Activated B cell treated with CpG ODN at 0.5 μM for 24 hours (primary cell): ENCODE data around the gene ACSL4. TPM values are rescaled to one million over a fixed set of nuclear protein-coding genes. Genes with fewer than 3 reads are reported as not detected.
"Not testable (repeated sequence)": the region's sequence is repeated elsewhere in the genome, so short reads cannot be mapped to it uniquely, and the experiment has no call there.

ENCODE experiments used
- ATAC-seq: fragments of 200-7000 bp; cut with Tn5 transposase; one replicate; pipeline ENCODE4 v1.10.0; 2021; ENCODE audit warnings: low read depth, mild to moderate bottlenecking, moderate library complexity
- CTCF ChIA-PET: fragments of 350-600 bp; sonication (Branson Sonifier 250); formaldehyde crosslinking; loops from one replicate; lab custom pipeline; 2021; ENCODE audit warnings: antibody characterized with exemption; lab: Charles Lee
- POLR2A ChIA-PET: fragments of 350-600 bp; sonication (Branson Sonifier 250); formaldehyde crosslinking; loops from one replicate; lab custom pipeline; 2021; ENCODE audit warnings: antibody characterized with exemption; lab: Charles Lee
- DNase-seq: peaks from one replicate; pipeline ENCODE4 v3.0.0; 2022
- H3K27ac Mint-ChIP-seq: one replicate; pipeline ENCODE4 v1.8.0; 2020; ENCODE audit warnings: mixed read lengths
- H3K27me3 Mint-ChIP-seq: one replicate; pipeline ENCODE4 v1.8.0; 2021; ENCODE audit warnings: mixed read lengths
- H3K36me3 Mint-ChIP-seq: one replicate; pipeline ENCODE4 v1.8.0; 2021; ENCODE audit warnings: low read depth, mixed read lengths
- H3K4me1 Mint-ChIP-seq: one replicate; pipeline ENCODE4 v1.8.0; 2021; ENCODE audit warnings: mixed read lengths
- H3K4me3 Mint-ChIP-seq: one replicate; pipeline ENCODE4 v1.8.0; 2020; ENCODE audit warnings: mild to moderate bottlenecking, mixed read lengths
- H3K9me3 Mint-ChIP-seq: one replicate; pipeline ENCODE4 v1.8.0; 2020; ENCODE audit warnings: mixed read lengths
- CTCF ChIP-seq: fragments of 200-600 bp; IDR thresholded peaks from one replicate; pipeline ENCODE4 v1.8.0; 2022; ENCODE audit warnings: antibody characterized with exemption, mild to moderate bottlenecking
- intact Hi-C: fragments of 100-400 bp; cut with micrococcal nuclease; formaldehyde crosslinking; loops from one replicate; pipeline ENCODE4 v1.15.1; 2024
- total RNA-seq: library from RNA; stranded (reverse); gene quantifications from 2 replicates; pipeline ENCODE4 v1.2.3, GENCODE V29; 2022

The ACSL4 gene
- total RNA-seq, 1 donor from 2014 or later: 55.2 TPM

- peaks cover 6% of the 10 kb centered on the region for H3K9me3 Mint-ChIP-seq
- no peaks in the 10 kb centered on the region for H3K4me1 Mint-ChIP-seq
- no peak overlapping the region for H3K27ac Mint-ChIP-seq
- POLR2A ChIA-PET: no interaction called here
- peaks cover 40% of the 10 kb centered on the region for H3K36me3 Mint-ChIP-seq
- CTCF ChIA-PET: no interaction called here
- DNase-seq (no peak), ATAC-seq (no peak)
- no peak for TF ChIP-seq CTCF
- H3K4me3 Mint-ChIP-seq: no peak overlapping the region
- intact Hi-C loops: no loop called here
- no peaks in the 10 kb centered on the region for H3K27me3 Mint-ChIP-seq
Observed at GRCh38 chrX:109654516-109655109, 78.4 kb downstream of the ACSL4 start.

- DNase-seq, H3K4me3 Mint-ChIP-seq, H3K27me3 Mint-ChIP-seq, ATAC-seq, H3K9me3 Mint-ChIP-seq, CTCF ChIA-PET, H3K27ac Mint-ChIP-seq, POLR2A ChIA-PET, intact Hi-C loops, H3K4me1 Mint-ChIP-seq: not testable (repeated sequence)
- H3K36me3 Mint-ChIP-seq: peaks cover 15% of the 10 kb centered on the region
Observed at GRCh38 chrX:109644671-109645070, 88.4 kb downstream of the ACSL4 start.

- ATAC-seq: no peak
- POLR2A ChIA-PET: no interaction called here
Observed at GRCh38 chrX:109643687-109644086, 89.4 kb downstream of the ACSL4 start.

GRCh38 chrX:109638158-109638557 lies 94.9 kb downstream of the ACSL4 start:
- CTCF ChIA-PET: interaction anchor here (1.1 to 1.6 kb wide), 2 partner anchors 153 to 253 kb away, joined by 3 to 5 read pairs; no protein-coding TSS in a partner anchor
- no peak for ATAC-seq
- intact Hi-C loops: loop anchor here (10.0 kb wide), 1 partner anchor 103 kb away; the partner anchor contains the start of gene NXT2
- POLR2A ChIA-PET: interaction anchor here (0.6 to 0.7 kb wide), 2 partner anchors 127 to 1004 kb away, joined by 3 to 9 read pairs; no protein-coding TSS in a partner anchor
- peaks cover 13% of the 10 kb centered on the region for H3K36me3 Mint-ChIP-seq
- no peaks in the 10 kb centered on the region for H3K4me1 Mint-ChIP-seq
- H3K27me3 Mint-ChIP-seq: no peaks in the 10 kb centered on the region
- H3K9me3 Mint-ChIP-seq: no peaks in the 10 kb centered on the region
- H3K4me3 Mint-ChIP-seq: no peak overlapping the region
- no peak overlapping the region for H3K27ac Mint-ChIP-seq
- TF ChIP-seq CTCF: no peak
- DNase-seq: no peak

More at GRCh38 chrX:109643687-109644086, 89.4 kb downstream of the ACSL4 start:
- Mint-ChIP-seq H3K27me3 (no peaks in the 10 kb centered on the region), H3K9me3 (no peaks in the 10 kb centered on the region), H3K36me3 (peaks cover 18% of the 10 kb centered on the region), H3K4me1 (no peaks in the 10 kb centered on the region), H3K4me3 (no peak overlapping the region), H3K27ac (no peak overlapping the region)
- intact Hi-C loops: no loop called here
- DNase-seq: no peak
- no peak for TF ChIP-seq CTCF
- CTCF ChIA-PET: no interaction called here

GRCh38 chrX:109637477-109637876 lies 95.6 kb downstream of the ACSL4 start:
- intact Hi-C loops: loop anchor here (10.0 kb wide), 1 partner anchor 103 kb away; the partner anchor contains the start of gene NXT2
- DNase-seq, H3K4me1 Mint-ChIP-seq, H3K27me3 Mint-ChIP-seq, H3K27ac Mint-ChIP-seq, POLR2A ChIA-PET, H3K4me3 Mint-ChIP-seq, ATAC-seq, H3K9me3 Mint-ChIP-seq: not testable (repeated sequence)
- peaks cover 11% of the 10 kb centered on the region for H3K36me3 Mint-ChIP-seq
- CTCF ChIA-PET: interaction anchor here (1.6 kb wide), 1 partner anchor 152 kb away, joined by 5 read pairs; no protein-coding TSS in a partner anchor

GRCh38 chrX:109635146-109635545 lies 97.9 kb downstream of the ACSL4 start:
- H3K27me3 Mint-ChIP-seq: no peaks in the 10 kb centered on the region
- H3K36me3 Mint-ChIP-seq: peaks cover 11% of the 10 kb centered on the region
- CTCF ChIA-PET: interaction anchor here (0.6 to 5.2 kb wide), 7 partner anchors 46 to 677 kb away, joined by 3 to 89 read pairs (median 3); no protein-coding TSS in a partner anchor
- H3K4me1 Mint-ChIP-seq: no peaks in the 10 kb centered on the region
- intact Hi-C loops: loop anchor here (1.0 to 10.0 kb wide), 2 partner anchors 100 to 150 kb away; partner anchors contain the start of gene NXT2
- ATAC-seq (no peak), DNase-seq (no peak)
- H3K9me3 Mint-ChIP-seq: no peaks in the 10 kb centered on the region
- H3K4me3 Mint-ChIP-seq: no peak overlapping the region
- no peak overlapping the region for H3K27ac Mint-ChIP-seq
- POLR2A ChIA-PET: no interaction called here
- TF ChIP-seq CTCF: no peak
